ENCODE results near the gene WDR76.

DNA sequence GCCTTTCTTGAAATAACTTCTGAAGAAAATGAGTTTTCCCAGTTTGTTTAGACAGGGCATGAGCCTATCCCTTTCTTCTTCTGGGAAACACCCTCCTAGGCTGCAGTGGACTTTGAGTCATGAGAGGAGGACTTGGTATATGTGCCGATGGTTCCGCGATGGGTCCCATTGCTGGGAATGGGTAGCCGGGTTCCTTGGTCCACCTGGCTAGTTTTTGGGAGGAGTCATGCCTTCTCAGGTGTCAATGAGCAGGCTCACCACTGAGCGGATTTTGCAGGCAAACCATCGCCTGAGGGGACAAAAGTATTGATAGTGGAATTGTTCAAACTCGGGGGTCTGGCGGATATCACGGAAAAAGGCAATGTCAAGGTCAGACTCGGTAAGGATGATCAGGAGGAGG is 46.8 kb downstream of the WDR76 start:
- TF ChIP-seq POLR2A (IDR thresholded peaks at IDR 0.05) (no peak), POLR2AphosphoS5 (IDR thresholded peaks at IDR 0.05) (no peak)
- TF ChIP-seq, protein P1, sequence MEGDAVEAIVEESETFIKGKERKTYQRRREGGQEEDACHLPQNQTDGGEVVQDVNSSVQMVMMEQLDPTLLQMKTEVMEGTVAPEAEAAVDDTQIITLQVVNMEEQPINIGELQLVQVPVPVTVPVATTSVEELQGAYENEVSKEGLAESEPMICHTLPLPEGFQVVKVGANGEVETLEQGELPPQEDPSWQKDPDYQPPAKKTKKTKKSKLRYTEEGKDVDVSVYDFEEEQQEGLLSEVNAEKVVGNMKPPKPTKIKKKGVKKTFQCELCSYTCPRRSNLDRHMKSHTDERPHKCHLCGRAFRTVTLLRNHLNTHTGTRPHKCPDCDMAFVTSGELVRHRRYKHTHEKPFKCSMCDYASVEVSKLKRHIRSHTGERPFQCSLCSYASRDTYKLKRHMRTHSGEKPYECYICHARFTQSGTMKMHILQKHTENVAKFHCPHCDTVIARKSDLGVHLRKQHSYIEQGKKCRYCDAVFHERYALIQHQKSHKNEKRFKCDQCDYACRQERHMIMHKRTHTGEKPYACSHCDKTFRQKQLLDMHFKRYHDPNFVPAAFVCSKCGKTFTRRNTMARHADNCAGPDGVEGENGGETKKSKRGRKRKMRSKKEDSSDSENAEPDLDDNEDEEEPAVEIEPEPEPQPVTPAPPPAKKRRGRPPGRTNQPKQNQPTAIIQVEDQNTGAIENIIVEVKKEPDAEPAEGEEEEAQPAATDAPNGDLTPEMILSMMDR (IDR thresholded peaks at IDR 0.05), result no peak

All from sigmoid colon (tissue), 4 donors.